Gastroesophageal sphincter (tissue), 4 donors: ENCODE data around the gene PDE2A. TPM values are rescaled to one million over a fixed set of nuclear protein-coding genes. Genes with fewer than 3 reads are reported as not detected.
"Not testable (repeated sequence)": the region's sequence is repeated elsewhere in the genome, so short reads cannot be mapped to it uniquely, and the experiment has no call there.

ENCODE experiments used
- ATAC-seq: fragments of 150-250 bp; one replicate; pipeline ENCODE4 v1.9.1; 2016; ENCODE audit warnings: mild to moderate bottlenecking, moderate library complexity
- H3K27ac ChIP-seq, 4 donors: fragments of 200-600 bp; sonication (generic) in 3 of 4; 1 replicate in 3 of 4; 2 replicates in 1 of 4; pipeline ENCODE4 v1.5.1; 2016 to 2019
- H3K27me3 ChIP-seq: fragments of 200-600 bp; sonication (generic); one replicate; pipeline ENCODE4 v1.5.1; 2019
- H3K36me3 ChIP-seq, 2 donors: fragments of 200-600 bp; sonication (generic); one replicate each; pipeline ENCODE4 v1.5.1; 2019; ENCODE audit warnings: control low read depth in 1 of 2
- H3K4me1 ChIP-seq, 3 donors: fragments of 200-600 bp; sonication (generic); 1 replicate in 2 of 3; 2 replicates in 1 of 3; pipeline ENCODE4 v1.5.1; 2016 to 2019; ENCODE audit warnings: control low read depth in 2 of 3
- H3K4me3 ChIP-seq, 2 donors: fragments of 200-600 bp; sonication (generic); one replicate each; pipeline ENCODE4 v1.5.1; 2019; ENCODE audit warnings: mild to moderate bottlenecking in 1 of 2, moderate library complexity in 1 of 2
- H3K9me3 ChIP-seq, 3 donors: fragments of 200-600 bp; sonication (generic); one replicate each; pipeline ENCODE4 v1.5.1; 2017 to 2019; ENCODE audit warnings: control low read depth in 2 of 3
- CTCF ChIP-seq, 4 experiments: fragments of 200-600 bp in 2 of 4; fragments of 450-650 bp in 2 of 4; sonication (generic) in 1 of 4; IDR thresholded peaks; one replicate each; pipeline ENCODE4 v1.5.1; 2017 to 2019; ENCODE audit warnings: antibody characterized with exemption in 4 of 4, mild to moderate bottlenecking in 2 of 4, moderate library complexity in 2 of 4
- EP300 ChIP-seq: sonication (generic); formaldehyde crosslinking; IDR thresholded peaks from one replicate; pipeline ENCODE4 v1.6.1; 2017; ENCODE audit warnings: antibody characterized with exemption, mild to moderate bottlenecking
- POLR2A ChIP-seq, 2 donors: fragments of 450-650 bp; IDR thresholded peaks; one replicate each; pipeline ENCODE4 v1.6.1; 2017; ENCODE audit warnings: antibody characterized with exemption in 2 of 2, mild to moderate bottlenecking in 2 of 2, moderate library complexity in 1 of 2
- POLR2AphosphoS5 ChIP-seq: sonication (generic); formaldehyde crosslinking; IDR thresholded peaks from one replicate; pipeline ENCODE4 v1.6.1; 2017; ENCODE audit warnings: antibody characterized with exemption
- WGBS, 2 donors: methylation state at CpG; one replicate each; pipeline ENCODE4 v1.1.5; 2018; ENCODE audit warnings: low coverage in 1 of 2; 5-methylcytosine and 5-hydroxymethylcytosine counted together
- total RNA-seq, 4 donors: library from RNA; depleted of rRNA; stranded (reverse); fragments of >200 nt; gene quantifications; one replicate each; pipeline ENCODE4 v1.1.0, GENCODE V29; 2016

PDE2A gene
- total RNA-seq, 4 donors from 2014 or later = 31.6 to 54.2 (median 35.4) TPM

GRCh38 chr11:72569966-72570892 is 104.0 kb downstream of the PDE2A start:
- no peaks in the 10 kb centered on the region for H3K36me3 ChIP-seq
- no peaks in the 10 kb centered on the region for H3K9me3 ChIP-seq
- TF ChIP-seq POLR2AphosphoS5 = no peak
- no peak for TF ChIP-seq CTCF (IDR thresholded peaks at IDR 0.05)
- TF ChIP-seq POLR2A (IDR thresholded peaks at IDR 0.05) = no peak
- TF ChIP-seq EP300 = no peak
- no peak for ATAC-seq
- H3K4me3 ChIP-seq = no peak overlapping the region
- WGBS, 2 donors = 46 to 63% methylated on average over 3 of the region's 4 CpGs
- no peak overlapping the region for H3K27ac ChIP-seq
- H3K4me1 ChIP-seq = peaks cover 0 to 8% (median 0%) of the 10 kb centered on the region in 3 donors
- H3K27me3 ChIP-seq = no peaks in the 10 kb centered on the region

- Histone ChIP-seq H3K4me1 (peaks cover 0 to 8% (median 0%) of the 10 kb centered on the region in 3 donors), H3K27ac (no peak overlapping the region), H3K9me3 (no peaks in the 10 kb centered on the region), H3K36me3 (no peaks in the 10 kb centered on the region), H3K27me3 (no peaks in the 10 kb centered on the region), H3K4me3 (no peak overlapping the region)
- no peak for TF ChIP-seq POLR2AphosphoS5
- no peak for TF ChIP-seq POLR2A (IDR thresholded peaks at IDR 0.05)
- ATAC-seq = no peak
- 66 to 100% methylated on average over 2 to 3 of the region's 6 CpGs for WGBS, 2 donors
Observed at GRCh38 chr11:72568861-72569260, 105.4 kb downstream of the PDE2A start.

GRCh38 chr11:72562431-72562830 is 111.8 kb downstream of the PDE2A start:
- Histone ChIP-seq H3K36me3 (no peaks in the 10 kb centered on the region), H3K9me3 (no peaks in the 10 kb centered on the region), H3K4me3 (no peak overlapping the region), H3K27ac (no peak overlapping the region), H3K4me1 (no peaks in the 10 kb centered on the region), H3K27me3 (peaks cover 6% of the 10 kb centered on the region)
- WGBS, 2 donors = 76 to 88% methylated on average over 3 of the region's 3 CpGs
- TF ChIP-seq POLR2AphosphoS5 (no peak), CTCF (IDR thresholded peaks at IDR 0.05) (no peak), POLR2A (IDR thresholded peaks at IDR 0.05) (no peak), EP300 (no peak)
- ATAC-seq = no peak

- Histone ChIP-seq H3K4me1 (no peaks in the 10 kb centered on the region), H3K27me3 (peaks cover 9% of the 10 kb centered on the region), H3K4me3 (no peak overlapping the region), H3K9me3 (no peaks in the 10 kb centered on the region), H3K27ac (no peak overlapping the region), H3K36me3 (no peaks in the 10 kb centered on the region)
- TF ChIP-seq CTCF (IDR thresholded peaks at IDR 0.05) (no peak), EP300 (no peak), POLR2AphosphoS5 (no peak), POLR2A (IDR thresholded peaks at IDR 0.05) (no peak)
- no CpG with 5 or more reads among the region's 4 CpGs for WGBS, 2 donors
- no peak for ATAC-seq
Observed at GRCh38 chr11:72561856-72562255, 112.4 kb downstream of the PDE2A start.

- WGBS, 2 donors = 77% methylated on average over 5 of the region's 15 CpGs; no CpG with 5 or more reads in 1 of the 2 donors
- H3K36me3 ChIP-seq, H3K9me3 ChIP-seq, H3K27me3 ChIP-seq, ATAC-seq, H3K4me3 ChIP-seq, H3K27ac ChIP-seq, H3K4me1 ChIP-seq: not testable (repeated sequence)
Observed at GRCh38 chr11:72560864-72561263, 113.4 kb downstream of the PDE2A start.

- ATAC-seq = no peak
Observed at GRCh38 chr11:72556433-72556832, 117.8 kb downstream of the PDE2A start.

GRCh38 chr11:72555014-72555522 is 119.2 kb downstream of the PDE2A start:
- not testable (repeated sequence) for H3K36me3 ChIP-seq, ATAC-seq, H3K9me3 ChIP-seq, H3K27ac ChIP-seq, H3K4me1 ChIP-seq, H3K4me3 ChIP-seq
- WGBS, 2 donors = 87% methylated on average over 3 of the region's 3 CpGs
- H3K27me3 ChIP-seq = peaks cover 23% of the 10 kb centered on the region

More at GRCh38 chr11:72556433-72556832, 117.8 kb downstream of the PDE2A start:
- H3K27me3 ChIP-seq = peaks cover 23% of the 10 kb centered on the region
- H3K4me3 ChIP-seq = no peak overlapping the region
- TF ChIP-seq POLR2A (IDR thresholded peaks at IDR 0.05) (no peak), EP300 (no peak), CTCF (IDR thresholded peaks at IDR 0.05) (no peak), POLR2AphosphoS5 (no peak)
- WGBS, 2 donors = 56 to 75% methylated on average over 3 to 5 of the region's 5 CpGs
- H3K4me1 ChIP-seq = no peaks in the 10 kb centered on the region
- no peaks in the 10 kb centered on the region for H3K9me3 ChIP-seq
- no peaks in the 10 kb centered on the region for H3K36me3 ChIP-seq
- H3K27ac ChIP-seq = no peak overlapping the region
